ENCODE measurements around the gene ADARB1. TPM values are rescaled to one million over a fixed set of nuclear protein-coding genes. Genes with fewer than 3 reads are reported as not detected.

Gene ADARB1
- total RNA-seq, 1 experiment from 2014 or later = 14.6 TPM

GRCh38 chr21:45266518-45267389 lies 192.4 kb downstream of the ADARB1 start (continued):
- TF ChIP-seq, protein P1, sequence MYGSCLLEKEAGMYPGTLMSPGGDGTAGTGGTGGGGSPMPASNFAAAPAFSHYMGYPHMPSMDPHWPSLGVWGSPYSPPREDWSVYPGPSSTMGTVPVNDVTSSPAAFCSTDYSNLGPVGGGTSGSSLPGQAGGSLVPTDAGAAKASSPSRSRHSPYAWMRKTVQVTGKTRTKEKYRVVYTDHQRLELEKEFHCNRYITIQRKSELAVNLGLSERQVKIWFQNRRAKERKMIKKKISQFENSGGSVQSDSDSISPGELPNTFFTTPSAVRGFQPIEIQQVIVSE (CRISPR knock-in tag; IDR thresholded peaks at IDR 0.05; ENCODE audit: borderline replicate concordance) = no peak

- Mint-ChIP-seq H3K27me3 (ENCODE audit: low read depth) (no peaks in the 10 kb centered on the region), H3K4me1 (no peaks in the 10 kb centered on the region), H3K9me3 (no peaks in the 10 kb centered on the region; the same call in 1 of the 2 replicates), H3K27ac (no peak overlapping the region), H3K4me3 (no peak overlapping the region), H3K36me3 (peaks cover 37% of the 10 kb centered on the region)
- ATAC-seq (no peak), DNase-seq (ENCODE audit: low spot score) (no peak)
- ChIA-PET POLR2A (no interaction called here), CTCF (no interaction called here)
- TF ChIP-seq RORB (CRISPR knock-in tag; IDR thresholded peaks at IDR 0.05) = no peak
- TF ChIP-seq, protein P2, sequence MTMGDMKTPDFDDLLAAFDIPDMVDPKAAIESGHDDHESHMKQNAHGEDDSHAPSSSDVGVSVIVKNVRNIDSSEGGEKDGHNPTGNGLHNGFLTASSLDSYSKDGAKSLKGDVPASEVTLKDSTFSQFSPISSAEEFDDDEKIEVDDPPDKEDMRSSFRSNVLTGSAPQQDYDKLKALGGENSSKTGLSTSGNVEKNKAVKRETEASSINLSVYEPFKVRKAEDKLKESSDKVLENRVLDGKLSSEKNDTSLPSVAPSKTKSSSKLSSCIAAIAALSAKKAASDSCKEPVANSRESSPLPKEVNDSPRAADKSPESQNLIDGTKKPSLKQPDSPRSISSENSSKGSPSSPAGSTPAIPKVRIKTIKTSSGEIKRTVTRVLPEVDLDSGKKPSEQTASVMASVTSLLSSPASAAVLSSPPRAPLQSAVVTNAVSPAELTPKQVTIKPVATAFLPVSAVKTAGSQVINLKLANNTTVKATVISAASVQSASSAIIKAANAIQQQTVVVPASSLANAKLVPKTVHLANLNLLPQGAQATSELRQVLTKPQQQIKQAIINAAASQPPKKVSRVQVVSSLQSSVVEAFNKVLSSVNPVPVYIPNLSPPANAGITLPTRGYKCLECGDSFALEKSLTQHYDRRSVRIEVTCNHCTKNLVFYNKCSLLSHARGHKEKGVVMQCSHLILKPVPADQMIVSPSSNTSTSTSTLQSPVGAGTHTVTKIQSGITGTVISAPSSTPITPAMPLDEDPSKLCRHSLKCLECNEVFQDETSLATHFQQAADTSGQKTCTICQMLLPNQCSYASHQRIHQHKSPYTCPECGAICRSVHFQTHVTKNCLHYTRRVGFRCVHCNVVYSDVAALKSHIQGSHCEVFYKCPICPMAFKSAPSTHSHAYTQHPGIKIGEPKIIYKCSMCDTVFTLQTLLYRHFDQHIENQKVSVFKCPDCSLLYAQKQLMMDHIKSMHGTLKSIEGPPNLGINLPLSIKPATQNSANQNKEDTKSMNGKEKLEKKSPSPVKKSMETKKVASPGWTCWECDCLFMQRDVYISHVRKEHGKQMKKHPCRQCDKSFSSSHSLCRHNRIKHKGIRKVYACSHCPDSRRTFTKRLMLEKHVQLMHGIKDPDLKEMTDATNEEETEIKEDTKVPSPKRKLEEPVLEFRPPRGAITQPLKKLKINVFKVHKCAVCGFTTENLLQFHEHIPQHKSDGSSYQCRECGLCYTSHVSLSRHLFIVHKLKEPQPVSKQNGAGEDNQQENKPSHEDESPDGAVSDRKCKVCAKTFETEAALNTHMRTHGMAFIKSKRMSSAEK (CRISPR knock-in tag; IDR thresholded peaks at IDR 0.05; ENCODE audit: borderline replicate concordance) = no peak
These were observed 193.0 kb downstream of the ADARB1 start for GRCh38 chr21:45267390-45267760.

GRCh38 chr21:45269861-45270260 lies 195.5 kb downstream of the ADARB1 start:
- TF ChIP-seq ZNF281 (CRISPR knock-in tag; IDR thresholded peaks at IDR 0.05) = no peak
- Mint-ChIP-seq H3K4me1 (no peaks in the 10 kb centered on the region), H3K36me3 (peaks cover 23% of the 10 kb centered on the region), H3K4me3 (no peak overlapping the region), H3K27ac (no peak overlapping the region), H3K9me3 (no peaks in the 10 kb centered on the region; the same call in 1 of the 2 replicates), H3K27me3 (ENCODE audit: low read depth) (no peaks in the 10 kb centered on the region)
- POLR2A ChIA-PET = no interaction called here
- DNase-seq (ENCODE audit: low spot score) (no peak), ATAC-seq (no peak)
- CTCF ChIA-PET = interaction anchor here (1.1 to 2.5 kb wide), 10 partner anchors 12 to 141 kb away, joined by 3 to 20 read pairs (median 6); partner anchors contain the start of gene POFUT2

DNA sequence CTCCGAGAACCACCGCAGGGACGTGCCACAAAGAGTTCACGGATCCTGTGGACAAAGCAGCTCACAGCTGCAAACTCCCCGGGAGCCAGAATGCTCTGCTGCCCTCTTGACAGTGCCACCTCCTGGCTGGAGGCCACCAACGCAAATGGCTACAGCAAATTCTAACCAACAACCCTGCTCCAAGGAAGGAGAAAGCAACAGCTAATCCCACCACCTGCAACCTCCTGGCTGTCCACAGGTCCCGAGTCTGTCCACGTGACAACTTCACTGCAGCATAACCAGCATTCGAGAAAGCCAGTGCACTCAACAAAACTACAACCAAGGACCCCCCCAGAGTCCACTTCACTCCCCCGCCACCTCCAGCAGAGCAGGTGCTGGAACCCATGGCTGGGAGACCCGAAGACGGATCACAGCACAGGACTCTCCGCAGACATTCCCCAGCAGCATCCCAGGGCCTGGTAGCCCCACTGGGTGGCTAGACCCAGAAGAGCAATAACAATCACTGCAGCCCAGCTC lies 196.0 kb downstream of the ADARB1 start:
- Mint-ChIP-seq H3K4me1 (no peaks in the 10 kb centered on the region), H3K27ac (no peak overlapping the region), H3K27me3 (ENCODE audit: low read depth) (no peaks in the 10 kb centered on the region), H3K4me3 (no peak overlapping the region), H3K9me3 (no peaks in the 10 kb centered on the region; the same call in 1 of the 2 replicates), H3K36me3 (peaks cover 21% of the 10 kb centered on the region)
- CTCF ChIA-PET = interaction anchor here (0.7 to 2.5 kb wide), 11 partner anchors 11 to 142 kb away, joined by 3 to 20 read pairs (median 6); partner anchors contain the start of gene POFUT2
- POLR2A ChIA-PET = no interaction called here
- DNase-seq (ENCODE audit: low spot score) (peak; percentile 48), ATAC-seq (peak; percentile 46; the same call in 1 of the 2 replicates)
- no peak for TF ChIP-seq USF1 (CRISPR knock-in tag; IDR thresholded peaks at IDR 0.05)
- TF ChIP-seq CREM (CRISPR knock-in tag; IDR thresholded peaks at IDR 0.05) = no peak
- no peak for TF ChIP-seq ESRRA (CRISPR knock-in tag; IDR thresholded peaks at IDR 0.05; ENCODE audit: borderline replicate concordance)
- no peak for TF ChIP-seq STAT6 (CRISPR knock-in tag; conservative IDR thresholded peaks at IDR 0.05; ENCODE audit: low read depth)
- no peak for TF ChIP-seq ZNF416 (CRISPR knock-in tag; IDR thresholded peaks at IDR 0.05)
- TF ChIP-seq, protein P3, sequence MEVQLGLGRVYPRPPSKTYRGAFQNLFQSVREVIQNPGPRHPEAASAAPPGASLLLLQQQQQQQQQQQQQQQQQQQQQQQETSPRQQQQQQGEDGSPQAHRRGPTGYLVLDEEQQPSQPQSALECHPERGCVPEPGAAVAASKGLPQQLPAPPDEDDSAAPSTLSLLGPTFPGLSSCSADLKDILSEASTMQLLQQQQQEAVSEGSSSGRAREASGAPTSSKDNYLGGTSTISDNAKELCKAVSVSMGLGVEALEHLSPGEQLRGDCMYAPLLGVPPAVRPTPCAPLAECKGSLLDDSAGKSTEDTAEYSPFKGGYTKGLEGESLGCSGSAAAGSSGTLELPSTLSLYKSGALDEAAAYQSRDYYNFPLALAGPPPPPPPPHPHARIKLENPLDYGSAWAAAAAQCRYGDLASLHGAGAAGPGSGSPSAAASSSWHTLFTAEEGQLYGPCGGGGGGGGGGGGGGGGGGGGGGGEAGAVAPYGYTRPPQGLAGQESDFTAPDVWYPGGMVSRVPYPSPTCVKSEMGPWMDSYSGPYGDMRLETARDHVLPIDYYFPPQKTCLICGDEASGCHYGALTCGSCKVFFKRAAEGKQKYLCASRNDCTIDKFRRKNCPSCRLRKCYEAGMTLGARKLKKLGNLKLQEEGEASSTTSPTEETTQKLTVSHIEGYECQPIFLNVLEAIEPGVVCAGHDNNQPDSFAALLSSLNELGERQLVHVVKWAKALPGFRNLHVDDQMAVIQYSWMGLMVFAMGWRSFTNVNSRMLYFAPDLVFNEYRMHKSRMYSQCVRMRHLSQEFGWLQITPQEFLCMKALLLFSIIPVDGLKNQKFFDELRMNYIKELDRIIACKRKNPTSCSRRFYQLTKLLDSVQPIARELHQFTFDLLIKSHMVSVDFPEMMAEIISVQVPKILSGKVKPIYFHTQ (CRISPR knock-in tag; IDR thresholded peaks at IDR 0.05) = no peak
- TF ChIP-seq KAT7 (CRISPR knock-in tag; IDR thresholded peaks at IDR 0.05; ENCODE audit: borderline replicate concordance) = no peak
- no peak for TF ChIP-seq ZNF423 (CRISPR knock-in tag; IDR thresholded peaks at IDR 0.05)
- no peak for TF ChIP-seq ZNF396 (CRISPR knock-in tag; IDR thresholded peaks at IDR 0.05; ENCODE audit: borderline replicate concordance)

Measured in WTC11 (cell line).